ENCODE data around the gene ZNF544.

DNA sequence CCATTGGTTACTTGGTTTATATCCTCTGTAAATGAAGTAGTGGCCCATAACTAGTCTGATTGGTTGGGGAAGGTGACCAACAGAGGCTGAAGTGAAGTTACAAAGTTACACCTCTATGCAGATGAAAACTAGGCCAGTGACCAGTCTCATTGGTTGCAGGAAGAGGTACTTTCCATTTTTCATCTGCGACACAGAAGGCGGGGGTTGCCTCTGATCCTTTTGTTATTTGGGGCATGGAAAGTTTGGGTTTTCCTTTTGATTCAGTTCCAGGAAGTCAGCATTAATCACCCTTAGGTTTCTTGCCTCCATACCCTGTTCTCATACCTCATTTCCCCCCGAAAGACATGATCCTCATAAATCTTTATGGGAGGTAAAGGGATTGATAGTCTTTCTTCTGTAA lies 20.2 kb downstream of the ZNF544 start:
- TF ChIP-seq, protein P1, sequence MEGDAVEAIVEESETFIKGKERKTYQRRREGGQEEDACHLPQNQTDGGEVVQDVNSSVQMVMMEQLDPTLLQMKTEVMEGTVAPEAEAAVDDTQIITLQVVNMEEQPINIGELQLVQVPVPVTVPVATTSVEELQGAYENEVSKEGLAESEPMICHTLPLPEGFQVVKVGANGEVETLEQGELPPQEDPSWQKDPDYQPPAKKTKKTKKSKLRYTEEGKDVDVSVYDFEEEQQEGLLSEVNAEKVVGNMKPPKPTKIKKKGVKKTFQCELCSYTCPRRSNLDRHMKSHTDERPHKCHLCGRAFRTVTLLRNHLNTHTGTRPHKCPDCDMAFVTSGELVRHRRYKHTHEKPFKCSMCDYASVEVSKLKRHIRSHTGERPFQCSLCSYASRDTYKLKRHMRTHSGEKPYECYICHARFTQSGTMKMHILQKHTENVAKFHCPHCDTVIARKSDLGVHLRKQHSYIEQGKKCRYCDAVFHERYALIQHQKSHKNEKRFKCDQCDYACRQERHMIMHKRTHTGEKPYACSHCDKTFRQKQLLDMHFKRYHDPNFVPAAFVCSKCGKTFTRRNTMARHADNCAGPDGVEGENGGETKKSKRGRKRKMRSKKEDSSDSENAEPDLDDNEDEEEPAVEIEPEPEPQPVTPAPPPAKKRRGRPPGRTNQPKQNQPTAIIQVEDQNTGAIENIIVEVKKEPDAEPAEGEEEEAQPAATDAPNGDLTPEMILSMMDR (IDR thresholded peaks at IDR 0.05; ENCODE audit: low read length) = no peak
- TF ChIP-seq EZH2phosphoT487 (IDR thresholded peaks at IDR 0.05; ENCODE audit: low read length) = no peak
